Activated CD4-positive, alpha-beta T cell treated with anti-CD3 and anti-CD28 coated beads for 36 hours (primary cell): ENCODE measurements around the gene CD48. TPM values are rescaled to one million over a fixed set of nuclear protein-coding genes. Genes with fewer than 3 reads are reported as not detected.
A peak's percentile ranks its signal among the peaks of the same experiment; 100 is the strongest.

Source experiments
- ATAC-seq: fragments of 200-7000 bp; cut with Tn5 transposase; one replicate; pipeline ENCODE4 v1.10.0; 2021; ENCODE audit warnings: mild to moderate bottlenecking, moderate library complexity
- CTCF ChIA-PET: fragments of 350-600 bp; sonication (Branson Sonifier 250); formaldehyde crosslinking; loops from one replicate; lab custom pipeline; 2021; ENCODE audit warnings: antibody characterized with exemption; lab: Charles Lee
- POLR2A ChIA-PET: fragments of 350-600 bp; sonication (Branson Sonifier 250); formaldehyde crosslinking; loops from one replicate; lab custom pipeline; 2021; ENCODE audit warnings: antibody characterized with exemption, inconsistent platforms; lab: Charles Lee
- DNase-seq: peaks from one replicate; pipeline ENCODE4 v3.0.0-alpha.2; 2020
- H3K27ac Mint-ChIP-seq: one replicate; pipeline ENCODE4 v1.8.0; 2021; ENCODE audit warnings: mixed read lengths
- H3K27me3 Mint-ChIP-seq: one replicate; pipeline ENCODE4 v1.8.0; 2021; ENCODE audit warnings: mixed read lengths
- H3K36me3 Mint-ChIP-seq: one replicate; pipeline ENCODE4 v1.8.0; 2021; ENCODE audit warnings: low read depth, mixed read lengths
- H3K4me1 Mint-ChIP-seq: one replicate; pipeline ENCODE4 v1.8.0; 2021; ENCODE audit warnings: mixed read lengths
- H3K4me3 Mint-ChIP-seq: one replicate; pipeline ENCODE4 v1.8.0; 2021; ENCODE audit warnings: mild to moderate bottlenecking, moderate library complexity, mixed read lengths
- H3K9me3 Mint-ChIP-seq: one replicate; pipeline ENCODE4 v1.8.0; 2021; ENCODE audit warnings: low read depth, mixed read lengths
- intact Hi-C, 2 experiments: fragments of 100-400 bp; cut with DNase I in 1 of 2; cut with micrococcal nuclease in 1 of 2; formaldehyde crosslinking; loops; one replicate each; pipeline versions ENCODE4 v1.14.2 to v1.15.1; 2022 to 2024; cut with DNase I, micrococcal nuclease
- total RNA-seq, 2 experiments: library from RNA; stranded (reverse); gene quantifications; one replicate each; pipeline ENCODE4 v1.2.3, GENCODE V29; 2021

CD48 gene
- total RNA-seq, 2 experiments from 2014 or later = 180 to 217 TPM

- ATAC-seq = no peak
- H3K9me3 Mint-ChIP-seq = no peaks in the 10 kb centered on the region
- no peaks in the 10 kb centered on the region for H3K27me3 Mint-ChIP-seq
- H3K27ac Mint-ChIP-seq = peak overlapping the region; percentile 94
- peaks cover 81% of the 10 kb centered on the region for H3K36me3 Mint-ChIP-seq
- peaks cover 77% of the 10 kb centered on the region for H3K4me1 Mint-ChIP-seq
- intact Hi-C loops = loop anchor here in 1 of 2 experiments (2.0 kb wide), 1 partner anchor 42 kb away; no protein-coding TSS in a partner anchor
- ChIA-PET CTCF (interaction anchor here (0.5 to 8.5 kb wide), 36 partner anchors 7 to 1556 kb away, joined by 3 to 103 read pairs (median 8); partner anchors contain the start of genes CD48, ITLN1 and ITLN2), POLR2A (no interaction called here)
- no peak for DNase-seq
- no peak overlapping the region for H3K4me3 Mint-ChIP-seq
These were observed 31.2 kb downstream of the CD48 start for GRCh38 chr1:160680399-160680798.

- H3K27me3 Mint-ChIP-seq = no peaks in the 10 kb centered on the region
- H3K4me1 Mint-ChIP-seq = peaks cover 74% of the 10 kb centered on the region
- DNase-seq = no peak
- H3K36me3 Mint-ChIP-seq = peaks cover 76% of the 10 kb centered on the region
- POLR2A ChIA-PET = no interaction called here
- no peak overlapping the region for H3K4me3 Mint-ChIP-seq
- CTCF ChIA-PET = interaction anchor here (0.7 to 8.5 kb wide), 27 partner anchors 6 to 1555 kb away, joined by 3 to 103 read pairs (median 8); partner anchors contain the start of genes CD48 and ITLN2
- intact Hi-C loops = loop anchor here in 1 of 2 experiments (2.0 kb wide), 1 partner anchor 43 kb away; no protein-coding TSS in a partner anchor
- no peaks in the 10 kb centered on the region for H3K9me3 Mint-ChIP-seq
- no peak for ATAC-seq
- H3K27ac Mint-ChIP-seq = peak overlapping the region; percentile 85
These were observed 31.7 kb downstream of the CD48 start for GRCh38 chr1:160679893-160680292.

DNA sequence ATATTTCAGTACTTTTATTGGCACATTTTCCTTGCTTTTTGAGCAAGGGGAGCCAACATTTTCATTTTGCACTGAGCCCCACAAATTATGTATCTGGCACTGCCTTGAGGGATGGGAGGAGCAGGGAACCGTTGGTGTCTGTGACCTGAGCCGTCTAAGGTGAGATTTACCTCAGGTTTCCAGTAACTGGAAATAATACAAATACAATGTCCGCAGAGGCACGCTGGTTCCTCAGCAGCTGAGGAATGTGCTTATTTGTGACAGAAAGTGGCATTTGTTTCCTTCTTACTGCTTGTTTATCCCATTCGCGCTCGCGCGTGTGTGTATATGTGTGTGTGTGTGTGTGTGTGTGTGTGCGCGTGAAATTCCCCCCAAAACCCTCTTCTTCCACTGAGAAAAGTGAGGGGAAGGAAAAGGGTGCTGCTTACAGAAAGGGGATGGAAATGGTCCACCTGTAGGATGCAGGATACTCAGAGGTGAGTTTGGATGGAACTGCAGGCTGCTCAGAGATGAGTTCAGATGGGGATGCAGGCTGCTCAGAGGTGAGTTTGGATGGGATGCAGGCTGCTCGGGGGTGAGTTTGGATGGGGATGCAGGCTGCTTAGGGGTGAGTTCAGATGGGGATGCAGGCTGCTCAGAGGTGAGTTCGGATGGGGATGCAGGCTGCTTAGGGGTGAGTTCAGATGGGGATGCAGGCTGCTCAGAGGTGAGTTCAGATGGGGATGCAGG, 34.6 kb downstream of the CD48 start:
- Mint-ChIP-seq H3K27me3 (no peaks in the 10 kb centered on the region), H3K36me3 (peaks cover 50% of the 10 kb centered on the region), H3K9me3 (no peaks in the 10 kb centered on the region), H3K27ac (peak overlapping the region; percentile 63), H3K4me3 (no peak overlapping the region), H3K4me1 (peaks cover 46% of the 10 kb centered on the region)
- ChIA-PET POLR2A (no interaction called here), CTCF (interaction anchor here (0.6 to 4.9 kb wide), 4 partner anchors 31 to 285 kb away, joined by 3 to 46 read pairs (median 14); partner anchors contain the start of gene ITLN2)
- DNase-seq (no peak), ATAC-seq (no peak)
- intact Hi-C loops = loop anchor here in 1 of 2 experiments (1.0 kb wide), 1 partner anchor 155 kb away; no protein-coding TSS in a partner anchor

DNA sequence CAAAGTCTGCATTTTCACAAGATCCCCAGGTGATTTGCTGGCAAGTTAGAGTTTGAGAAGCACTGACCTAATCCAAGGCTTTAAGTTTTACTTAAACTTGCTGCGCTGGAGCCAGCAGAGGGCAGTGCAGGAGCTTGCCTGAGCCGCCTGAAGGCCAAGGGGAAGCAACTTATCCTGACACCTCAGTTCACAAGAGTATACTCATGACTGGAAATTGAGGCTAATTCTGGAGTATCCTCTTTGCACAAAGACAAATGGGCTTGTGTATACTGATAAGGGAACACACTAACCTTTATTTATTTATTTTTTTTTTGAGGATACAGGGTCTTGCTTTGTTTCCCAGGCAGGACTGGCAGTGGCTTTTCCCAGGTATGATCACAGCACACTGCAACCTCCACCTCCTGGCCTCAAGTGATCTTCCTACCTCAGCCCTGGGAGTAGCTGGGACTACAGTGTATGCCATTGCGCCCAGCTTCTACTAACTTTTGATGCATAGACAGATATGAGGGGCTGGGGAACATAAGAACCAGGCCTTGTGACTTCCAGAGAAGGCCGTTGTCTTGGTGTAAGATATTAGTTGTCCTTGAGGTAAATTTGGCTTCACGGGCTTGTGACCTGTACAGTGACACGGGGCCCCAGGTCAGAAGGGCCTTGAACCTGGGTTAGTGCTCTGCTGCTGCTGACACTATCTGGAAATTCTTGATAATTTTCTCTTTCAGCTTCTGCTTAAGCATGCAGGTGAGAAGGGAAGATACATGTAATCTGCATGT, 35.8 kb downstream of the CD48 start:
- peak; percentile 89 for DNase-seq
- Mint-ChIP-seq H3K4me3 (peak overlapping the region; percentile 26), H3K9me3 (no peaks in the 10 kb centered on the region), H3K36me3 (peaks cover 43% of the 10 kb centered on the region), H3K27me3 (no peaks in the 10 kb centered on the region), H3K4me1 (peaks cover 42% of the 10 kb centered on the region), H3K27ac (peak overlapping the region; percentile 48)
- CTCF ChIA-PET = interaction anchor here (0.6 to 5.8 kb wide), 55 partner anchors 7 to 329 kb away, joined by 3 to 65 read pairs (median 5); partner anchors contain the start of genes CD48, ITLN1, LY9 and SLAMF1
- intact Hi-C loops = loop anchor here (1.0 to 2.0 kb wide), 6 partner anchors 21 to 156 kb away; partner anchors contain the start of gene SLAMF1 (in 2 of the 2)
- peak; percentile 70 for ATAC-seq
- POLR2A ChIA-PET = interaction anchor here (0.6 to 1.7 kb wide), 10 partner anchors 29 to 573 kb away, joined by 3 to 9 read pairs (median 4); partner anchors contain the start of gene SLAMF1

GRCh38 chr1:160674415-160674814, 37.2 kb downstream of the CD48 start:
- POLR2A ChIA-PET = interaction anchor here (0.6 to 1.7 kb wide), 5 partner anchors 9 to 47 kb away, joined by 3 to 9 read pairs (median 4); no protein-coding TSS in a partner anchor
- Mint-ChIP-seq H3K4me3 (no peak overlapping the region), H3K27me3 (no peaks in the 10 kb centered on the region)

DNA sequence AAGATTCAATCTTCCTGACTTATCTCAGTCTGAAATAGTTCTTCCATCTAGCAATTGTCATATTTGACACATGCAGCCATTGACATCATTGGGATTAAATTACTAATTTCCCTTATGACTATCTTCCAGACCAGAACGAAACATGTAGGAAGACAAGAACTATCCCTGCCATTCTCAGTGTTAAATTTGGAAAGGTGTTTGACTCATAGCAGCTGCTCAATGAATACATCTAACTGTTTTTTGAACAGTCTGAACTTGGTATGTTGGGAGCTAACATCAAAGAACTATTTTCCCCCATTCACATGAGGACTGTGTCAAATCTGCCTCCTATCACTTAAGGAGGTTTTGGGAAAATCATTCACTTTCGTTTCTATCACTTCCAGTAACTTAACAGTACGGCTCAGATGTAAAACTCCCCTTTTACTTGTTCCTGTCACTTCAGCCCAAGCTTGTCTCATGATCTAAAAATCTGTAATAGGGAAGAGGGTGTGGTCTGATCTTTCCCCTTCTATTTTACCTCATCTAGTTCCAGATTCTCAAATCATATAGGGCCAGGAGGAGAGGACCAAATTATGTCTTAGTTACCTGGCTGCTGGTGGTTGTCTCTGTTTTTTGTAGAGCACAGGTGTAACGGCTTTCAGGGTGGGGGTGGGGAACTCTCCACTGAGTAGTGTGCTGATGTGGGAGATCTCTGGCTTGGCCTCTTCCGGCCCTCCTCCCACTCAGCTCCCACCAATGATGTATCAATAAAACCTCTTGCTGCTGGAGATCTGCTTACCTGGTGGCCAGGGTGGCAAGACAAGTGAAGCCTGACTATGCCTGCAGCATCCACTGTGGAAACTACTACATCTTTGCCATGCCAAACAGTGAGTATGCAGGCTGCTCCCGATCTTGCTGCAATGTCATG, 38.6 kb downstream of the CD48 start:
- ChIA-PET CTCF (interaction anchor here (0.6 to 5.8 kb wide), 27 partner anchors 10 to 282 kb away, joined by 3 to 65 read pairs (median 5); partner anchors contain the start of genes CD48, ITLN2 and SLAMF1), POLR2A (interaction anchor here (0.5 to 1.3 kb wide), 11 partner anchors 8 to 671 kb away, joined by 3 to 11 read pairs (median 3); no protein-coding TSS in a partner anchor)
- intact Hi-C loops = loop anchor here (1.0 to 5.0 kb wide), 4 partner anchors 39 to 211 kb away; partner anchors contain the start of gene CD48 (in 1 of the 2)
- Mint-ChIP-seq H3K27me3 (no peaks in the 10 kb centered on the region), H3K4me1 (peaks cover 42% of the 10 kb centered on the region), H3K9me3 (peaks cover 3% of the 10 kb centered on the region), H3K27ac (no peak overlapping the region), H3K36me3 (peaks cover 33% of the 10 kb centered on the region), H3K4me3 (no peak overlapping the region)
- DNase-seq = peak; percentile 63
- peak; percentile 55 for ATAC-seq

More at GRCh38 chr1:160674415-160674814, 37.2 kb downstream of the CD48 start:
- Mint-ChIP-seq H3K9me3 (peaks cover 3% of the 10 kb centered on the region), H3K4me1 (peaks cover 46% of the 10 kb centered on the region), H3K36me3 (peaks cover 41% of the 10 kb centered on the region), H3K27ac (no peak overlapping the region)
- DNase-seq (no peak), ATAC-seq (no peak)
- intact Hi-C loops = loop anchor here (2.0 to 5.0 kb wide), 6 partner anchors 20 to 212 kb away; partner anchors contain the start of genes CD48 (in 1 of the 2) and SLAMF1 (in 1 of the 2)
- CTCF ChIA-PET = interaction anchor here (0.6 to 5.8 kb wide), 30 partner anchors 9 to 855 kb away, joined by 3 to 65 read pairs (median 5); partner anchors contain the start of genes ITLN2 and SLAMF1

- Mint-ChIP-seq H3K4me3 (no peak overlapping the region), H3K9me3 (peaks cover 6% of the 10 kb centered on the region), H3K27me3 (no peaks in the 10 kb centered on the region), H3K36me3 (peaks cover 25% of the 10 kb centered on the region), H3K27ac (peak overlapping the region; percentile 20), H3K4me1 (peaks cover 41% of the 10 kb centered on the region)
- no peak for DNase-seq
- intact Hi-C loops = loop anchor here (1.0 to 5.0 kb wide), 3 partner anchors 40 to 210 kb away; partner anchors contain the start of gene CD48 (in 1 of the 2)
- ChIA-PET CTCF (interaction anchor here (0.5 to 5.8 kb wide), 21 partner anchors 9 to 543 kb away, joined by 3 to 65 read pairs (median 5); partner anchors contain the start of gene SLAMF1), POLR2A (interaction anchor here (0.6 to 1.1 kb wide), 5 partner anchors 34 to 255 kb away, joined by 3 to 6 read pairs (median 3); no protein-coding TSS in a partner anchor)
- ATAC-seq = no peak
These were observed 39.8 kb downstream of the CD48 start for GRCh38 chr1:160671603-160672517.

DNA sequence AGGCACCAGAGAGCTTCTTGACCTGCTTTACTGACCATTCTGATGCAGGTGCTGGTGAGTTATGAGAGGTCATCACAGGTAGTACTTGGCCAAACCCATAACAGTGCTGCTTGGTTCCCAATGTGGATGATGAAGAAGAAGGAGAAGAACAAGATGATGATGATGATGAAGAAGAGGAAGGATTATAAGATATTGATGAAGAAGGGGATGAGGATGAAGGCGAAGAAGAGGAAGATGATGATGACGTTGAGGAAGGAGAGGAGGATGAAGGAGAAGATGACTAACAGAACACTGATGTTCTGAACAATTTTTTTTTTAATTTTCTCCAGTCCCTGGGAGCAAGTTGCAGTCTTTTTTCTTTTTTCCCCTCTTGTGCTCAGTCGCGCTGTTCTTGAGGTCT, 40.9 kb downstream of the CD48 start:
- DNase-seq (no peak), ATAC-seq (no peak)
- intact Hi-C loops = loop anchor here (5.0 kb wide), 2 partner anchors 42 to 208 kb away; partner anchors contain the start of gene CD48 (in 1 of the 2)
- Mint-ChIP-seq H3K27ac (peak overlapping the region; percentile 20), H3K36me3 (peaks cover 21% of the 10 kb centered on the region), H3K27me3 (no peaks in the 10 kb centered on the region), H3K4me3 (no peak overlapping the region), H3K9me3 (peaks cover 6% of the 10 kb centered on the region), H3K4me1 (peaks cover 45% of the 10 kb centered on the region)
- POLR2A ChIA-PET = no interaction called here
- CTCF ChIA-PET = interaction anchor here (5.8 kb wide), 1 partner anchor 47 kb away, joined by 25 read pairs; no protein-coding TSS in a partner anchor

- ChIA-PET POLR2A (no interaction called here), CTCF (interaction anchor here (0.7 to 3.0 kb wide), 2 partner anchors 14 to 108 kb away, joined by 3 to 10 read pairs; no protein-coding TSS in a partner anchor)
- Mint-ChIP-seq H3K9me3 (peaks cover 6% of the 10 kb centered on the region), H3K4me1 (peaks cover 49% of the 10 kb centered on the region), H3K4me3 (no peak overlapping the region), H3K27me3 (no peaks in the 10 kb centered on the region), H3K36me3 (peaks cover 21% of the 10 kb centered on the region), H3K27ac (no peak overlapping the region)
- no peak for ATAC-seq
- no peak for DNase-seq
- intact Hi-C loops = loop anchor here (5.0 kb wide), 2 partner anchors 42 to 208 kb away; partner anchors contain the start of gene CD48 (in 1 of the 2)
These were observed 41.8 kb downstream of the CD48 start for GRCh38 chr1:160669802-160670201.
